ENCODE measurements around the gene ADAMTS14.

Gene ADAMTS14

GRCh38 chr10:70685455-70685911, 13.2 kb downstream of the ADAMTS14 start:
- H3K4me3 ChIP-seq (ENCODE audit: low read depth, low read length), result no peak overlapping the region
- TF ChIP-seq CTCF (IDR thresholded peaks at IDR 0.05; ENCODE audit: borderline replicate concordance, insufficient read depth, low read depth, low read length), result no peak

DNA sequence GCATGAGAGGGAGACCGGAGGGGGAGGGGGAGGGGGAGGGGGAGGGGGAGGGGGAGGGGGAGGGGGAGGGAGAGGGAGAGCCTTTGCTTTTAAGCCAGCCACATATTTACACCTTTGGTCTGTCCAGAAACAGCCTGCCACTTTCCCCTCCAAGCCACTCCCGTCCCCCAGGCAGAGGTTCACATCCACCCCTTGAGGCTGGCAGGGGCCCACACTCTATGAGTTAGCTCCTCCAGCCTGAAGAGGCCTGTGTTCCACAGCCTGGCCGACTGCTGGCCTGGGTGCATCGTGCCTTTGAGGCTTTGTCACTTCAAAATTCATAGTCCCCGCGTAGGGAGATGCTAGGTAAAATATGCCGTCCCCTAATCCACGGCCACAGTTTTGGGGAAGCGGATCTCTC, 16.5 kb downstream of the ADAMTS14 start:
- TF ChIP-seq CTCF (IDR thresholded peaks at IDR 0.05; ENCODE audit: borderline replicate concordance, insufficient read depth, low read depth, low read length), result no peak
- H3K4me3 ChIP-seq (ENCODE audit: low read depth, low read length), result no peak overlapping the region

DNA sequence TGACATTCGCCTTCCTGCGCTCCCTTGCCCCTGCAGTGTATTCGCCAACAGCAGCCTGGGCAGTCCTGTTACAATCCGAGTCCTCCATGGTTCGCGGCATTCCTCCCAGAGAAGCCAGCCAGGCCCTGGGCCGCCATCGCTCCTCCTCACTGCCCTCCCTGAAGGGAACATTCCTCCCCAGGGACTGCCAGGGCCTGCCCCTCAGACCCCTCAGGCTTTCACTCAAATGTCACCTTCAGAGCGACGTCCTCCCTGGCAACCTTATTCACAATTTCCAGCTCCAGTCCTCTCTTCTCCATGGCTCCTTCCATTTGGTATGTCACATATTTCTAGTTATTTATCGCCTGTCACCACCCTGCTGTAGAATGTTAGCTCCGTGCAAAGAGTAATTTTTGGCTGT, 17.4 kb downstream of the ADAMTS14 start:
- TF ChIP-seq CTCF (IDR thresholded peaks at IDR 0.05; ENCODE audit: borderline replicate concordance, insufficient read depth, low read depth, low read length), result no peak
- no peak overlapping the region for H3K4me3 ChIP-seq (ENCODE audit: low read depth, low read length)

GRCh38 chr10:70690589-70690988, 18.3 kb downstream of the ADAMTS14 start:
- H3K4me3 ChIP-seq (ENCODE audit: low read depth, low read length), result no peak overlapping the region
- TF ChIP-seq CTCF (IDR thresholded peaks at IDR 0.05; ENCODE audit: borderline replicate concordance, insufficient read depth, low read depth, low read length), result no peak

- H3K4me3 ChIP-seq (ENCODE audit: low read depth, low read length), result no peak overlapping the region
- no peak for TF ChIP-seq CTCF (IDR thresholded peaks at IDR 0.05; ENCODE audit: borderline replicate concordance, insufficient read depth, low read depth, low read length)
Observed at GRCh38 chr10:70691611-70692010, 19.3 kb downstream of the ADAMTS14 start.

- no peak overlapping the region for H3K4me3 ChIP-seq (ENCODE audit: low read depth, low read length)
- no peak for TF ChIP-seq CTCF (IDR thresholded peaks at IDR 0.05; ENCODE audit: borderline replicate concordance, insufficient read depth, low read depth, low read length)
Observed at GRCh38 chr10:70692043-70692603, 19.8 kb downstream of the ADAMTS14 start.

GRCh38 chr10:70693619-70694335, 21.5 kb downstream of the ADAMTS14 start:
- no peak overlapping the region for H3K4me3 ChIP-seq (ENCODE audit: low read depth, low read length)
- TF ChIP-seq CTCF (IDR thresholded peaks at IDR 0.05; ENCODE audit: borderline replicate concordance, insufficient read depth, low read depth, low read length), result no peak

All from GM12875 (cell line).